BJ (cell line): ENCODE data around the gene PRDM11. TPM values are rescaled to one million over a fixed set of nuclear protein-coding genes. Genes with fewer than 3 reads are reported as not detected.

Experiments
- CTCF ChIA-PET: fragments of 350-600 bp; formaldehyde crosslinking; extraction: SDS; loops from one replicate; lab custom pipeline; 2021; ENCODE audit warnings: antibody characterized with exemption, inconsistent platforms; lab: Yijun Ruan, JAX
- POLR2A ChIA-PET: fragments of 300-600 bp; sonication (Branson Sonifier 250); formaldehyde crosslinking; extraction: SDS; loops from one replicate; lab custom pipeline; 2021; ENCODE audit warnings: antibody characterized with exemption; lab: Charles Lee
- DNase-seq: peaks from one replicate; pipeline ENCODE4 v3.0.0-alpha.2; 2011; ENCODE audit warnings: low read depth
- H3K27me3 ChIP-seq: 2 replicates; pipeline ENCODE4 v1.6.0; 2011; ENCODE audit warnings: low read length; ENCODE audit not compliant: control insufficient read depth, insufficient read depth
- H3K36me3 ChIP-seq: 2 replicates; pipeline ENCODE4 v1.5.1; 2011; ENCODE audit warnings: low read length; ENCODE audit not compliant: control insufficient read depth, insufficient read depth
- H3K4me3 ChIP-seq: 2 replicates; pipeline ENCODE4 v1.5.1; 2011; ENCODE audit warnings: low read depth, mild to moderate bottlenecking, control low read depth, low read length
- polyA plus RNA-seq: library from polyadenylated mRNA; depleted of rRNA; stranded (reverse); fragments of >200 nt; gene quantifications from 2 replicates; pipeline ENCODE4 v1.2.3, GENCODE V29; 2011
- TF ChIP-seq, protein P1 (sequence below): IDR thresholded peaks from 2 replicates; pipeline ENCODE4 v1.5.1; 2011; ENCODE audit warnings: low read depth, mild to moderate bottlenecking, control low read depth, inconsistent platforms, low read length, moderate library complexity; ENCODE audit not compliant: insufficient read depth

Gene PRDM11
- polyA plus RNA-seq, 1 experiment: 5.8 TPM

DNA sequence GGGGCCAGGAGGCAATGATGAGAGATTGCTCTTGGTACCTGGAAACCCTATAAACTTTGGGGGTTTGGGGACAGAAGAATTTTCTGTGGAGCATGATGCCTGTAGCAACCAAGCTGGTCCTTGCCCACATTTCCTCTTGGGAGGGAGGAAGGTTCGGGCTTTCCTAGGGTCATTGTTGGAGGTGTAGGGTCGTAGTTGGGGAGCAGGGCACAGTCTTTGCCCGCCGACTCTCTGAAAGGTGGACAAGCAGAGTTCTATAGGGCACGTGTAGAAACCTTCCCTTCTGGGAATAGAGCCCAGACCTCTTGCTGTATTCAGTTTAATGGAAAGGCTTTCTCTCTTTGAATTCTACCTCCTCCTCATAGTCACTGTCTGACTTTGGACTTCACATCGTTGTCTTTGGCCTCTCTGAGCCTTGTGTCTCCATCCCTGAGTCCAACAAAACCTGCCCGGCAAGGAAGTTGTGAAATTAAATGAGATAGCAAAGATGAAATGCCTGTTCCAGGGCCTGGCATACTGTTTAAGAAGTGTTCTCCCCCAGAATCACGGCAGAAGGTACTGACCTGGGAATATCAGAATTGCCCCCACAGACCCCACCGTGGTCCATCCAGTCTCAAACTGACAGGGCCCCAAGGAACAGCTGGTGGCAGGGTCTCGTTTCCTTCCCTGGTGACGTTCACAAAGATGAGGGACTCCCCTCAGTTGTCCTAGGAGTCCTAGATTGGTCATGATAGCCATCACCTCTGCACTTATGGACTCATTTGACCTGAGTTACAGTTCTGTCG is 1.6 kb downstream of the PRDM11 start:
- H3K4me3 ChIP-seq: peak overlapping the region; percentile 66
- ChIA-PET POLR2A (no interaction called here), CTCF (no interaction called here)
- H3K36me3 ChIP-seq: no peaks in the 10 kb centered on the region
- DNase-seq: no peak
- TF ChIP-seq, protein P1, sequence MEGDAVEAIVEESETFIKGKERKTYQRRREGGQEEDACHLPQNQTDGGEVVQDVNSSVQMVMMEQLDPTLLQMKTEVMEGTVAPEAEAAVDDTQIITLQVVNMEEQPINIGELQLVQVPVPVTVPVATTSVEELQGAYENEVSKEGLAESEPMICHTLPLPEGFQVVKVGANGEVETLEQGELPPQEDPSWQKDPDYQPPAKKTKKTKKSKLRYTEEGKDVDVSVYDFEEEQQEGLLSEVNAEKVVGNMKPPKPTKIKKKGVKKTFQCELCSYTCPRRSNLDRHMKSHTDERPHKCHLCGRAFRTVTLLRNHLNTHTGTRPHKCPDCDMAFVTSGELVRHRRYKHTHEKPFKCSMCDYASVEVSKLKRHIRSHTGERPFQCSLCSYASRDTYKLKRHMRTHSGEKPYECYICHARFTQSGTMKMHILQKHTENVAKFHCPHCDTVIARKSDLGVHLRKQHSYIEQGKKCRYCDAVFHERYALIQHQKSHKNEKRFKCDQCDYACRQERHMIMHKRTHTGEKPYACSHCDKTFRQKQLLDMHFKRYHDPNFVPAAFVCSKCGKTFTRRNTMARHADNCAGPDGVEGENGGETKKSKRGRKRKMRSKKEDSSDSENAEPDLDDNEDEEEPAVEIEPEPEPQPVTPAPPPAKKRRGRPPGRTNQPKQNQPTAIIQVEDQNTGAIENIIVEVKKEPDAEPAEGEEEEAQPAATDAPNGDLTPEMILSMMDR: no peak
- H3K27me3 ChIP-seq: peaks cover 11% of the 10 kb centered on the region; the same call in 1 of the 2 replicates

DNA sequence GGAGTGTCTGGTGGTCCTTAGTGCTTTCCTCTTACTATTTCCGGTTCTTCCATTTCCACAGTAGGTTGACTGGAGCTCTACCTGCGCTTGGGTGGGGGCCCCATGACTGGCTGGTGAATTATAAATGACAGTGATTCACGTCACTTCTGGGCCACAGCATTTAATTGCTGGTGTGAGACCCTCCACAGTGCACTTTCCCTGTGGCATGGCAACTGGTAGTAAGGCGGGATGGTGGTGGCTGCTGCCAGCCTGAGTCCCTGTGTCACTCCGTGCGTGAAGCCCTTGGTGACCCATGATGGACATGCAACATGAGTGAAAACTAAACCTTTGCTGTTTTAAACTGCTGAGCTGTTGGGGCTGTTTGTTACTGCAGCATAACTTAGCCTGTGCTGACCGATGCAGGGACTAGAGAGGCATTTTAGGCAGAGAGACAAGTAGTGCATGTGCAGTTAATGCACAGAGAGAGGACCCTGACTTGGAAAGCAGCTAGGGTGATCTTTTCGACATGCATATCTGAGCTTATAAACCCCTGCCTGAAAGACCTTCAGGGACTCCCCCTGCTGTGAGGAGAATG is 3.1 kb downstream of the PRDM11 start:
- Histone ChIP-seq H3K27me3 (peaks cover 3% of the 10 kb centered on the region; the same call in 1 of the 2 replicates), H3K36me3 (no peaks in the 10 kb centered on the region), H3K4me3 (no peak overlapping the region)
- ChIA-PET CTCF (interaction anchor here (0.7 kb wide), 1 partner anchor 533 kb away, joined by 3 read pairs; no protein-coding TSS in a partner anchor), POLR2A (no interaction called here)
- TF ChIP-seq, protein P1: no peak
- no peak for DNase-seq

DNA sequence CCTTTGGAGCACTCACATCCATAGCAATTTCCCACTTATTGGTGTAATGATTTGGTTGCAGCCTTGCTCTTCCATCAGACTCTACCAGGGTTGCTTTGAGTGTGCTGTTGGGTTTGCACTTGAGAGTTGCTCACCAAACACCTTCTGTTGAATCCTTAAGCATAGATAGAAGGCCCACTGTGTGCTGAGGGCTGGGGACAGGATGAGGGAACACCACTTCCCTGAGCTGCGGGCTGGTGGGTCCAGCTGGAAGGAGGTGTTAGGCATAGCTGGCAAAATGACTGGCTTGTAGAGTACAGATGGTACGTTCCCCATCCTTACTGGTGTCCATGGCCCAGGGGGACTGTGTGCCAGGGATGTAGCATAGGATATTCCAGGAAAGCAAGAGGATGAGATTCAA is 3.9 kb downstream of the PRDM11 start:
- CTCF ChIA-PET: no interaction called here
- peaks cover 3% of the 10 kb centered on the region; the same call in 1 of the 2 replicates for H3K27me3 ChIP-seq
- no peak overlapping the region for H3K4me3 ChIP-seq
- POLR2A ChIA-PET: no interaction called here
- TF ChIP-seq, protein P1: no peak
- no peak for DNase-seq
- no peaks in the 10 kb centered on the region for H3K36me3 ChIP-seq

DNA sequence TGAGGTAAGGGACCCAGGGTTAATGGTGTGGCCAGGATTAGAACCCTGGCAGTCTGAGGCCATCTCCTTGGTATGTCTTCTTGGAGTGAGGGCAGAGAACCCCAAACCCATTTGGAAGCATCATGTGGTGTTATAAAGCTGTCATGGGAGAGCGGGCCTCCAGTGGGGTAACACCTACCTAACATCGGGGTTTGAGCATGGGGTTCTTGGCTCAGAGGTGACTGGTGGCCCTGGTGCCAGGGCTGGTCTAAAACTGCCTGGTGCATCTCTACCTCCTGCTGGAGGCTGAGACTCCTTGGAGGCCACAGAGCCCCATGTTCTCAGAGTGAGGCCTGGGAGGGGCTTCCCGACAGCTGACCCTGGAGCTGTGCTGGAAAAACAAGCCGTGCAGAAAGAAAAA is 4.5 kb downstream of the PRDM11 start:
- H3K27me3 ChIP-seq: no peaks in the 10 kb centered on the region
- H3K36me3 ChIP-seq: no peaks in the 10 kb centered on the region
- DNase-seq: no peak
- no peak overlapping the region for H3K4me3 ChIP-seq
- ChIA-PET POLR2A (no interaction called here), CTCF (interaction anchor here (1.0 to 1.3 kb wide), 2 partner anchors 9 to 41 kb away, joined by 3 read pairs; no protein-coding TSS in a partner anchor)
- TF ChIP-seq, protein P1: no peak

DNA sequence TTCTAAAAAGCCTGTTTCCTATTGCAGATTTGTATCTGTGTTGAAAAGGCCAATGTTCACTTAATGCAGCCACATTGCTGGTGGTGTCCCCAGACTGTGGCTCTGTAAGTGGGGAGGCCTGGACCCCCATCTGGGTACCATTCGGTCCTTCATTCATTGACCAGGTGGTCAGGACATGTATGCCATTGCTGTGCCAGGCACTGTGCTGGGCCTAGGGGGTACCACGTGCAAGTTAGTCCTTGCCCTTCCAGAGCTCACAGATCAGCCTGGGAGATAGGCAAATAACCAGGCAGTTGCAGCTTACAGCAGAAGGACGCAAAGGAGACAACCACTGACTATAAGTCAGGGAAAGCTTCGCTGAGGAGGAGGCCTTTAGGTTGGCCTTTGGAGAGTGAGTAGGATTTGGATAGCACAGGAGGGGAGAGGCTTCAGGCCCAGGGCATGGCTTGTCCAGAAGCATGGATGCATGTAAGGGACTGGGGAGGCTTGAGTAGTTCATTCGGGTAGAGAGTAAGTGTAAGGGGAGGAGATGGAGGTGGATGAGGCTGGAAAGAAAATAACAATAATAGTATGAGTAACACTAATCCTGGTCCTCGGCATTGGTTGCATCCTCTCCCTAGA is 5.0 kb downstream of the PRDM11 start:
- H3K36me3 ChIP-seq: no peaks in the 10 kb centered on the region
- TF ChIP-seq, protein P1: no peak
- ChIA-PET CTCF (interaction anchor here (1.0 to 1.3 kb wide), 2 partner anchors 9 to 41 kb away, joined by 3 read pairs; no protein-coding TSS in a partner anchor), POLR2A (no interaction called here)
- H3K4me3 ChIP-seq: no peak overlapping the region
- H3K27me3 ChIP-seq: no peaks in the 10 kb centered on the region
- no peak for DNase-seq
